Gastroesophageal sphincter (tissue), 4 donors: Measurements from ENCODE around the gene SUN3. TPM values are rescaled to one million over a fixed set of nuclear protein-coding genes. Genes with fewer than 3 reads are reported as not detected.
A peak's percentile ranks its signal among the peaks of the same experiment; 100 is the strongest.

Experiments used
- ATAC-seq: fragments of 150-250 bp; one replicate; pipeline ENCODE4 v1.9.1; 2016; ENCODE audit warnings: mild to moderate bottlenecking, moderate library complexity
- H3K27ac ChIP-seq, 4 donors: fragments of 200-600 bp; sonication (generic) in 3 of 4; 1 replicate in 3 of 4; 2 replicates in 1 of 4; pipeline ENCODE4 v1.5.1; 2016 to 2019
- H3K27me3 ChIP-seq: fragments of 200-600 bp; sonication (generic); one replicate; pipeline ENCODE4 v1.5.1; 2019
- H3K36me3 ChIP-seq, 2 donors: fragments of 200-600 bp; sonication (generic); one replicate each; pipeline ENCODE4 v1.5.1; 2019; ENCODE audit warnings: control low read depth in 1 of 2
- H3K4me1 ChIP-seq, 3 donors: fragments of 200-600 bp; sonication (generic); 1 replicate in 2 of 3; 2 replicates in 1 of 3; pipeline ENCODE4 v1.5.1; 2016 to 2019; ENCODE audit warnings: control low read depth in 2 of 3
- H3K4me3 ChIP-seq, 2 donors: fragments of 200-600 bp; sonication (generic); one replicate each; pipeline ENCODE4 v1.5.1; 2019; ENCODE audit warnings: mild to moderate bottlenecking in 1 of 2, moderate library complexity in 1 of 2
- H3K9me3 ChIP-seq, 3 donors: fragments of 200-600 bp; sonication (generic); one replicate each; pipeline ENCODE4 v1.5.1; 2017 to 2019; ENCODE audit warnings: control low read depth in 2 of 3
- EP300 ChIP-seq: sonication (generic); formaldehyde crosslinking; IDR thresholded peaks from one replicate; pipeline ENCODE4 v1.6.1; 2017; ENCODE audit warnings: antibody characterized with exemption, mild to moderate bottlenecking
- POLR2A ChIP-seq, 2 donors: fragments of 450-650 bp; IDR thresholded peaks; one replicate each; pipeline ENCODE4 v1.6.1; 2017; ENCODE audit warnings: antibody characterized with exemption in 2 of 2, mild to moderate bottlenecking in 2 of 2, moderate library complexity in 1 of 2
- POLR2AphosphoS5 ChIP-seq: sonication (generic); formaldehyde crosslinking; IDR thresholded peaks from one replicate; pipeline ENCODE4 v1.6.1; 2017; ENCODE audit warnings: antibody characterized with exemption
- WGBS, 2 donors: methylation state at CpG; one replicate each; pipeline ENCODE4 v1.1.5; 2018; ENCODE audit warnings: low coverage in 1 of 2; 5-methylcytosine and 5-hydroxymethylcytosine counted together
- total RNA-seq, 4 donors: library from RNA; depleted of rRNA; stranded (reverse); fragments of >200 nt; gene quantifications; one replicate each; pipeline ENCODE4 v1.1.0, GENCODE V29; 2016
- TF ChIP-seq, protein P1 (sequence below), 4 experiments: fragments of 200-600 bp in 2 of 4; fragments of 450-650 bp in 2 of 4; sonication (generic) in 1 of 4; IDR thresholded peaks; one replicate each; pipeline ENCODE4 v1.5.1; 2017 to 2019; ENCODE audit warnings: antibody characterized with exemption in 4 of 4, mild to moderate bottlenecking in 2 of 4, moderate library complexity in 2 of 4

SUN3 gene
- total RNA-seq, 4 donors from 2014 or later, result not detected

DNA sequence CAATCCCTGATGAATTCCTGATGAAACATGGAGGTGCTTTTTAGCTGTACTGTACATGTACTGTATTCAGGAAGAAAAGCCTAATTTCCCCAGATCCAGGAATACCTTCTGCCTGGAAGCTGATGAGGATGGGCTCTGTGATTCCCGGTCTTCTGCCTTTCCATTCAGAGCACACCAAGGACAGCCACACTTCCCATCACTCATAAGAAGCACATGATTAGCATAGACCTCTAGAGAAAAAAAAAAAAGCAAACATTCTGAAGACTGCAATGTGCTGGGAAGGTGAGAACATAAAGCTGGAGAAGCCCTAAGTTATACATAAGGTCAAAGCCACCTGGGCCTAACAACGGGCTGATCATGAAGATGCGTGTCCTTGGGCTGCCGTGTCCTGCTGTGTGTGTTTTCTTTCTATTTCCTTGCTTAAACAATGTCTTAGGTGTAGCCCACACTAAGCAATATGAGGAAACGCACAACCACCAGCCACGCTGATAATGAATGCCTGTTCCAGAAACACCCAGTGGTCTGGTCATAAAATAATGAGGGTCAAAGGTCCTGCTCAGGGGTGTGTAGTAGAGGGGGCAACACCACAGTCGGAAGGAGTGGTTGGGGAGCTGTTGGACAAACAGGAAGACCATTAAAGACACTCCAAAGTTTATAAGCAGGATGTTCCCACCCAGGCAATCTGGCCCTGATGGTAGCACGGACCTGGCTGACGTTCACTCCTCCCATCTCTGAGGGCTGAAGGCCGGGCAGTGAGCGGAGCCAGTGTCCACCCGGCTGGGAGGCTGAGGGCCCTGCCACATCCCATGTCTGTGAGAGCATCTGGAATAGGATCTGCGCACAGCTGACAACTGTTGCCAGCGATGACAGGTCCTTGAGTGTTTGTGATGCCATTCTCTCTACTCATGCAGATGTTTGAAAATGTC lies 88.6 kb downstream of the SUN3 start:
- Histone ChIP-seq H3K27me3 (no peaks in the 10 kb centered on the region), H3K36me3 (no peaks in the 10 kb centered on the region), H3K27ac (peak overlapping the region in 3 of 4 donors; percentile 52 to 75 (median 72)), H3K4me1 (peaks cover 0 to 7% (median 5%) of the 10 kb centered on the region in 3 donors), H3K9me3 (no peaks in the 10 kb centered on the region), H3K4me3 (no peak overlapping the region)
- TF ChIP-seq EP300 (no peak), POLR2A (IDR thresholded peaks at IDR 0.05) (no peak), POLR2AphosphoS5 (no peak)
- TF ChIP-seq, protein P1, sequence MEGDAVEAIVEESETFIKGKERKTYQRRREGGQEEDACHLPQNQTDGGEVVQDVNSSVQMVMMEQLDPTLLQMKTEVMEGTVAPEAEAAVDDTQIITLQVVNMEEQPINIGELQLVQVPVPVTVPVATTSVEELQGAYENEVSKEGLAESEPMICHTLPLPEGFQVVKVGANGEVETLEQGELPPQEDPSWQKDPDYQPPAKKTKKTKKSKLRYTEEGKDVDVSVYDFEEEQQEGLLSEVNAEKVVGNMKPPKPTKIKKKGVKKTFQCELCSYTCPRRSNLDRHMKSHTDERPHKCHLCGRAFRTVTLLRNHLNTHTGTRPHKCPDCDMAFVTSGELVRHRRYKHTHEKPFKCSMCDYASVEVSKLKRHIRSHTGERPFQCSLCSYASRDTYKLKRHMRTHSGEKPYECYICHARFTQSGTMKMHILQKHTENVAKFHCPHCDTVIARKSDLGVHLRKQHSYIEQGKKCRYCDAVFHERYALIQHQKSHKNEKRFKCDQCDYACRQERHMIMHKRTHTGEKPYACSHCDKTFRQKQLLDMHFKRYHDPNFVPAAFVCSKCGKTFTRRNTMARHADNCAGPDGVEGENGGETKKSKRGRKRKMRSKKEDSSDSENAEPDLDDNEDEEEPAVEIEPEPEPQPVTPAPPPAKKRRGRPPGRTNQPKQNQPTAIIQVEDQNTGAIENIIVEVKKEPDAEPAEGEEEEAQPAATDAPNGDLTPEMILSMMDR (IDR thresholded peaks at IDR 0.05), result no peak
- peak; percentile 27 for ATAC-seq
- WGBS, 2 donors, result 79 to 84% methylated on average over 6 to 11 of the region's 14 CpGs

DNA sequence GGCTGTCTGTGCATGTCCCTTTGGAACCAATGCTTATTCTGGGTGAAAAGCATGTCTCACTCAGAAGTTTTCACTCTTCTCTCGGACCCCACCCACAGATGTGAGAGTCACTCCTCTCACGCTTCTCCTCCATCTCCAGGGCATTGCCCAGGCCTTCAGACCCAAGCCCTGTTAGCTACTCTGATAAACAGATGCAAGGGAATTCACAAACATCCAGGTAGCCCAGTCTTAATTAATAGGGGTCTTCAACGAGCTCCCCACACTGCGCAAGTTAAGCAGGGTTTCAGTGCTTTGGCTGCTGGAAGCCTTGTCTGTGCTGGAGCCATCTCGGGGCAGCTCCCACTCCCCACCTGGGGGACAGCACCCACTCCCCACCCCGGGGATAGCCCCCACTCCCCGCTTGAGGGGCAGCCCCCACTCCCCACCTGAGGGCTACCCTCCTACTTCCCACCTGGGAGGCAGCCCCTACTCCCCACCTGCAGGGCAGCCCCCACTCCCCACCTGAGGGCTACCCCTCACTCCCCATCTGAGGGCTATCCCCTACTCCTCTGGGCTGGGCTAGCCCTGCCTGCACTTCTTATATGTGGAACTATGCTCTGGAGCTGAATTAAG lies 89.4 kb downstream of the SUN3 start:
- H3K36me3 ChIP-seq, result no peaks in the 10 kb centered on the region
- H3K4me3 ChIP-seq, result no peak overlapping the region
- TF ChIP-seq POLR2A (IDR thresholded peaks at IDR 0.05) (no peak), EP300 (no peak), POLR2AphosphoS5 (no peak)
- TF ChIP-seq, protein P1 (IDR thresholded peaks at IDR 0.05), result no peak
- WGBS, 2 donors, result 100% methylated on average over 1 of the region's 7 CpGs; no CpG with 5 or more reads in 1 of the 2 donors
- no peak for ATAC-seq
- H3K9me3 ChIP-seq, result no peaks in the 10 kb centered on the region
- H3K4me1 ChIP-seq, result peaks cover 0 to 7% (median 5%) of the 10 kb centered on the region in 3 donors
- peak overlapping the region in 3 of 4 donors; percentile 52 to 72 (median 59) for H3K27ac ChIP-seq
- no peaks in the 10 kb centered on the region for H3K27me3 ChIP-seq

DNA sequence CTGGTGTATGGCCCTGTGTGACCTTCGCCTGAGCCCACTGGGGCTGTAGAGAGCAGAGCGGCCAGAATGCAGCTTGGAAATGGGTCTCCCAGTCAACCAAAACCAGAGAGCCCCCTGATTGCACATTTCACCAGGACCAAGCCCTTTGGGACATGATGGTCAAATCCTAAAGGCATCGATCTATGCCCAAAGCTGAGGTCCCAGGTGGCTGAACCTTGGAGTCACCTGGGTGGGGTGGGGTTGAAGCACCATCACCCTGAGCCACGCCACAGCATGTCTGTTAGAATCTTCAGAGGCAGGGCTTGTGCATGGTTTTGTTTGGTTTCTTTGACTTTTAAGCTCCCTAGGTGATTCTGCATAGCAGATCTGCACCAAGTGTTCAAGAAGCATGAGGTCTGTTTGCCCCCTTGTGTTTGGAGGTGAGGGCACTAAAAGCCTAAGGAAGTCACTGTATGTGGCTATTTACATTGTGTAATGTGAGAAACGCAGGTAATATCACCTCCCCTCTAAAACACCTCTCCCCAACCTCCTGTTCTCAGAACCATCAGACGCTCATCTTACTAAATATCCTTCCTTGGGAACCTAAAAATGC lies 90.2 kb downstream of the SUN3 start:
- no peaks in the 10 kb centered on the region for H3K36me3 ChIP-seq
- WGBS, 2 donors, result 59 to 60% methylated on average over 2 to 4 of the region's 6 CpGs
- H3K4me3 ChIP-seq, result no peak overlapping the region
- no peak overlapping the region for H3K27ac ChIP-seq
- H3K9me3 ChIP-seq, result no peaks in the 10 kb centered on the region
- H3K27me3 ChIP-seq, result no peaks in the 10 kb centered on the region
- H3K4me1 ChIP-seq, result peaks cover 0 to 7% (median 5%) of the 10 kb centered on the region in 3 donors
- TF ChIP-seq, protein P1 (IDR thresholded peaks at IDR 0.05), result no peak
- TF ChIP-seq POLR2AphosphoS5, result no peak
- no peak for TF ChIP-seq EP300
- no peak for TF ChIP-seq POLR2A (IDR thresholded peaks at IDR 0.05)
- ATAC-seq, result no peak

DNA sequence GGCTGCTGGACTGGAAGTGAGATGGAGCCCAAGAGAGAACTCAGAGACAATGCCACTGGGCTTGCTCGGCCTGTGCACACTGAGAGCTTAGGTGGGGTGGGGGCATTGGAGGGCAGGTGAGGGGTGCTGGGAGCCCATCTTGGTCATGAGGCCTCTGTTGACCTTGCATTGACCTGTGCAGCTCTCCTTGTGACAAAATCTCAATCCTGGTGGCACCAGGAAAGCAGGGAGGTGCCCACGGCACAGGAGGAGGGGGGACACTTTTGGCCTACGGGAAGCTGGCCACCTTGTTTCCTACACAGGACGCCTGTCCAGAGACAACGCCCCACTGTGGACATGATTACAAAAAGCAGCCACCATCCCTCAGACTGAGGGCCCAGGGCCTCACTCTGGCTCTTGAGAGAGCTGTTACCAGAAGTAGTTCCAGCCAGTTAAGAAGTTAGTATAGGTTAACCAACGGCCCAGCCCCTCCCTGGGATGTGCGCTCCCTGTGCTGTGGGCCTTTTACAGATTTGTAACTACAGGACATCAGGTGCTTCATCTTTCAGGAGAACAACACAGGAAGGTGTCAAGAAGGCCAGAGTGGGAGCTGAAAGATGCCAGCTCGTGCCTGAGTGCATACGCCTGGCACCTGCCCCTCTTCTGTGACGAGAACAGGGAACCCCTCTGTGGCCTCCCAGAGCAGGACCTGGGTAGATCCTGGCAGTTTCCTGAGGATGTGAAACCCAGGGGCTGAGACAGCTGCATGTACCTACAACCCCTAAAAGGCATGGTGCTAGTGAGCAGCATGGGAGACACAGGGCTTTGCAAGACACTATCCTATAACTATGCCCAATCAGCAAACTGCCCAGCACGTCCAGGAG lies 91.0 kb downstream of the SUN3 start:
- no peaks in the 10 kb centered on the region for H3K9me3 ChIP-seq
- ATAC-seq, result no peak
- TF ChIP-seq POLR2AphosphoS5 (no peak), EP300 (no peak), POLR2A (IDR thresholded peaks at IDR 0.05) (no peak)
- TF ChIP-seq, protein P1 (IDR thresholded peaks at IDR 0.05), result no peak
- H3K4me1 ChIP-seq, result peaks cover 0 to 7% (median 5%) of the 10 kb centered on the region in 3 donors
- WGBS, 2 donors, result 50 to 95% methylated on average over 2 to 3 of the region's 11 CpGs
- H3K27ac ChIP-seq, result no peak overlapping the region
- H3K36me3 ChIP-seq, result no peaks in the 10 kb centered on the region
- no peak overlapping the region for H3K4me3 ChIP-seq
- H3K27me3 ChIP-seq, result no peaks in the 10 kb centered on the region

Other genes starting within 250 kb of the SUN3 start
- 1 to 10 TPM in 1 of 4 donors, under 1 TPM in 3; 0.12 to 1.3 (median 0.45) TPM for gene PKD1L1, start 80.6 kb downstream of the SUN3 start, total RNA-seq
- gene HUS1, start 49.5 kb downstream of the SUN3 start, total RNA-seq, result 10 to 100 TPM; 13.7 to 32.7 (median 19.7) TPM
- gene C7orf57, start 6.4 kb upstream of the SUN3 start, total RNA-seq, result not detected
- 10 to 100 TPM in 3 of 4 donors, 1 to 10 TPM in 1; 6.1 to 27.6 (median 12.0) TPM for gene UPP1, start 60.2 kb upstream of the SUN3 start, total RNA-seq
- gene ABCA13, start 142.4 kb upstream of the SUN3 start, total RNA-seq, result under 1 TPM in 3 of 4 donors, not detected in 1; under 0.01 to 0.54 (median 0.04) TPM